HepG2 (cell line): Measurements from ENCODE around the gene OR5K1. TPM values are rescaled to one million over a fixed set of nuclear protein-coding genes. Genes with fewer than 3 reads are reported as not detected.

Experiments used
- ATAC-seq: fragments of 200-7000 bp; cut with Tn5 transposase; 3 replicates; pipeline ENCODE4 v1.9.1; 2020; ENCODE audit warnings: mild to moderate bottlenecking, moderate library complexity
- BruUV-seq: library from RNA; stranded (reverse); fragments of 400-500 nt; replicated peaks from 2 replicates; lab custom pipeline; 2021; lab: Mats Ljungman, UMichigan
- CTCF ChIA-PET: fragments of 300-600 bp; formaldehyde crosslinking; extraction: SDS; loops from one replicate; lab custom pipeline; 2021; ENCODE audit warnings: low total read pairs, inconsistent platforms, low intra/inter-chr PET ratio; lab: Yijun Ruan, JAX
- POLR2A ChIA-PET: fragments of 350-600 bp; sonication (Branson Sonifier 250); formaldehyde crosslinking; loops from one replicate; lab custom pipeline; 2020; ENCODE audit warnings: antibody characterized with exemption, inconsistent platforms; lab: Yijun Ruan, JAX
- DNase-seq: peaks from one replicate; pipeline ENCODE4 v3.0.0-alpha.2; 2015; ENCODE audit warnings: low spot score
- FAIRE-seq: peaks from 3 replicates; lab custom pipeline; 2011; peaks lifted over from hg19 to GRCh38; lab: Jason Lieb, UNC
- H2AFZ ChIP-seq: one replicate; pipeline ENCODE4 v1.6.1; 2011; ENCODE audit warnings: low read length, inconsistent platforms
- H3K27ac ChIP-seq: fragments of 300-600 bp; 3 replicates; pipeline ENCODE4 v1.8.0; 2011; ENCODE audit warnings: mixed run types, mild to moderate bottlenecking, mixed read lengths, low read length, inconsistent platforms; ENCODE audit not compliant: insufficient read depth; ENCODE audit errors: extremely low read length
- H3K27me3 ChIP-seq, 2 experiments: fragments of 200-600 bp in 1 of 2; 2 replicates in 1 of 2; 3 replicates in 1 of 2; pipeline versions ENCODE4 v1.6.0 to v1.8.0; 2011; ENCODE audit warnings: low read length in 2 of 2, mild to moderate bottlenecking in 2 of 2, moderate library complexity in 2 of 2, inconsistent platforms in 1 of 2; ENCODE audit not compliant: insufficient read depth in 2 of 2, control insufficient read depth in 1 of 2
- H3K36me3 ChIP-seq, 2 experiments: fragments of 200-600 bp in 1 of 2; replicated peaks in 1 of 2; 2 replicates in 1 of 2; 3 replicates in 1 of 2; pipeline versions ENCODE4 v1.5.1 to v1.8.0; 2011; ENCODE audit warnings: low read length in 2 of 2, inconsistent platforms in 1 of 2; ENCODE audit not compliant: insufficient read depth in 2 of 2, control insufficient read depth in 1 of 2
- H3K4me1 ChIP-seq: 2 replicates; pipeline ENCODE4 v1.5.1; 2012; ENCODE audit warnings: low read length, inconsistent platforms; ENCODE audit not compliant: insufficient read depth
- H3K4me2 ChIP-seq: 2 replicates; pipeline ENCODE4 v1.6.0; 2011; ENCODE audit warnings: low read depth, low read length, inconsistent platforms
- H3K4me3 ChIP-seq, 3 experiments: fragments of 200-600 bp in 1 of 3; sonication (generic), shearing (Covaris generic) in 1 of 3; replicated peaks in 1 of 3; 2 replicates each; pipeline ENCODE4 v1.5.1; 2011 to 2016; ENCODE audit warnings: low read length in 3 of 3, inconsistent platforms in 2 of 3, low read depth in 2 of 3, mild to moderate bottlenecking in 2 of 3, control low read depth in 1 of 3, mixed read lengths in 1 of 3; ENCODE audit not compliant: insufficient read depth in 1 of 3
- H3K79me2 ChIP-seq: one replicate; pipeline ENCODE4 v1.6.1; 2011; ENCODE audit warnings: low read length, inconsistent platforms; ENCODE audit not compliant: insufficient read depth
- H3K9ac ChIP-seq: 2 replicates; pipeline ENCODE4 v1.6.0; 2011; ENCODE audit warnings: mild to moderate bottlenecking, low read depth, low read length, inconsistent platforms; ENCODE audit not compliant: insufficient read depth
- H3K9me3 ChIP-seq: 2 replicates; pipeline ENCODE4 v1.5.1; 2012; ENCODE audit warnings: mild to moderate bottlenecking, low read length
- H4K20me1 ChIP-seq: 2 replicates; pipeline ENCODE4 v1.6.0; 2011; ENCODE audit warnings: inconsistent platforms, mild to moderate bottlenecking, low read length, moderate library complexity; ENCODE audit not compliant: insufficient read depth
- NFKBIZ ChIP-seq: IDR thresholded peaks from 2 replicates; pipeline ENCODE4 v1.6.1; 2018; ENCODE audit warnings: missing genetic modification reagents, missing compliant biosample characterization
- ZNF800 ChIP-seq: sonication (generic); formaldehyde crosslinking; IDR thresholded peaks from 2 replicates; pipeline ENCODE4 v1.4.0; 2020; ENCODE audit warnings: missing genetic modification reagents
- WGBS: methylation state at CpG from one replicate; pipeline ENCODE4 v1.1.6; 2017; ENCODE audit warnings: low lambda C conversion rate; 5-methylcytosine and 5-hydroxymethylcytosine counted together
- in situ Hi-C: cut with HindIII; loops from 2 replicates; pipeline ENCODE4 v1.10.0; 2017; ENCODE audit warnings: low pct_unique_long_range_greater_than_20kb; ENCODE audit not compliant: extremely low pct_ligation_motif_present
- intact Hi-C: fragments of 100-400 bp; cut with micrococcal nuclease; formaldehyde crosslinking; loops from one replicate; pipeline ENCODE4 v1.10.0; 2022; ENCODE audit not compliant: unreplicated experiment
- polyA plus RNA-seq, 8 experiments: library from polyadenylated mRNA; depleted of rRNA in 3 of 8; stranded (reverse) in 7 of 8; unstranded in 1 of 8; fragments of >200 nt; fragmentation: Illumina TruSeq in 4 of 8; extraction: Trizol in 4 of 8; gene quantifications; 2 replicates each; pipeline versions ENCODE4 v1.2.1 to v1.2.3, GENCODE V29; 2011 to 2016; ENCODE audit warnings: low read depth in 4 of 8, missing spikeins in 1 of 8, mixed read lengths in 1 of 8; ENCODE audit not compliant: insufficient read depth in 1 of 8
- total RNA-seq, 5 experiments: library from RNA; depleted of rRNA; stranded (reverse); fragments of >200 nt; fragmentation: Illumina TruSeq; extraction: Trizol; gene quantifications; 2 replicates each; pipeline ENCODE4 v1.2.3, GENCODE V29; 2016; ENCODE audit warnings: low read depth in 1 of 5
- TF ChIP-seq, protein P1 (sequence below): sonication (generic); formaldehyde crosslinking; IDR thresholded peaks from 2 replicates; pipeline ENCODE4 v1.5.1; 2020; ENCODE audit warnings: mild to moderate bottlenecking, missing genetic modification reagents

OR5K1 gene
- total and polyA plus RNA-seq, 2 of the 13 experiments (the other 11 are each of a cell fraction or from before 2014, with no cell fraction given): not detected

DNA sequence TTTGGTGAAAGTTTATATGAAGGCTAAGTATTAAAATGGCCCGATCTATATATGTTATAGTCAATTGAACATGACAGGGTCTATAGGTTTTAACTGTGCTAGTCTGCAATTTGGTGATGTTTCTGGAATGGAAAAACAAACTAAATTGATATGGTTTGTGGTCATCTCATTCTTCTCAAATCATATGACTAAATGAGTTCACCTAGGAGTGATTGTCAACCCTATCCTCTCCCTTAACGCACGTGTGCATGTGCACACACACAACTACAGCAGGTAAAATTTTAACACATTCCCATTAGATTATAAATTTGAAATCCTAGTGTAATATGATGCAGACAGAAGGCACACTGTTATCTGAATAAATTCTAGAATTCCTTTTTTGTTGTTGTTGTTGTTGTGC is 50.7 kb downstream of the OR5K1 start:
- ChIA-PET POLR2A (no interaction called here), CTCF (no interaction called here)
- H3K4me1 ChIP-seq: no peaks in the 10 kb centered on the region
- in situ Hi-C loops (no loop called here), intact Hi-C loops (no loop called here)
- no peak overlapping the region for H3K9ac ChIP-seq
- H3K79me2 ChIP-seq: no peaks in the 10 kb centered on the region
- FAIRE-seq (no peak), ATAC-seq (no peak), DNase-seq (no peak)
- H4K20me1 ChIP-seq: no peaks in the 10 kb centered on the region
- no peak for TF ChIP-seq ZNF800
- no peak for TF ChIP-seq NFKBIZ (CRISPR knock-in tag)
- TF ChIP-seq, protein P1, sequence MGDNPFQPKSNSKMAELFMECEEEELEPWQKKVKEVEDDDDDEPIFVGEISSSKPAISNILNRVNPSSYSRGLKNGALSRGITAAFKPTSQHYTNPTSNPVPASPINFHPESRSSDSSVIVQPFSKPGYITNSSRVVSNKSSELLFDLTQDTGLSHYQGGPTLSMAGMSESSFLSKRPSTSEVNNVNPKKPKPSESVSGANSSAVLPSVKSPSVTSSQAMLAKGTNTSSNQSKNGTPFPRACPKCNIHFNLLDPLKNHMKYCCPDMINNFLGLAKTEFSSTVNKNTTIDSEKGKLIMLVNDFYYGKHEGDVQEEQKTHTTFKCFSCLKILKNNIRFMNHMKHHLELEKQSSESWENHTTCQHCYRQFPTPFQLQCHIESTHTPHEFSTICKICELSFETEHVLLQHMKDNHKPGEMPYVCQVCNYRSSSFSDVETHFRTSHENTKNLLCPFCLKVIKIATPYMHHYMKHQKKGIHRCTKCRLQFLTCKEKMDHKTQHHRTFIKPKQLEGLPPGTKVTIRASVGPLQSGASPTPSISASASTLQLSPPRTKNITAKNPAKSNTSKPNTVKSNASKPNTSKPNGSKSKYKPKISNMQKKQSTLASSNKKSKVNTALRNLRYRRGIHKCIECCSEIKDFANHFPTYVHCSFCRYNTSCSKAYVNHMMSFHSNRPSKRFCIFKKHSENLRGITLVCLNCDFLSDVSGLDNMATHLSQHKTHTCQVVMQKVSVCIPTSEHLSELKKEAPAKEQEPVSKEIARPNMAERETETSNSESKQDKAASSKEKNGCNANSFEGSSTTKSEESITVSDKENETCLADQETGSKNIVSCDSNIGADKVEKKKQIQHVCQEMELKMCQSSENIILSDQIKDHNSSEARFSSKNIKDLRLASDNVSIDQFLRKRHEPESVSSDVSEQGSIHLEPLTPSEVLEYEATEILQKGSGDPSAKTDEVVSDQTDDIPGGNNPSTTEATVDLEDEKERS (CRISPR knock-in tag): no peak
- 96% methylated on average over 3 of the region's 3 CpGs for WGBS
- no peaks in the 10 kb centered on the region for H3K9me3 ChIP-seq
- no peak overlapping the region for H3K4me3 ChIP-seq
- no peaks in the 10 kb centered on the region for H3K27me3 ChIP-seq
- H3K36me3 ChIP-seq: peaks cover 2 to 13% of the 10 kb centered on the region in 2 experiments; a peak in 3 of 5 replicates
- no TSS peak for BruUV-seq
- no peak overlapping the region for H3K4me2 ChIP-seq
- H2AFZ ChIP-seq: no peak overlapping the region
- no peak overlapping the region for H3K27ac ChIP-seq
